Mesothelial cell of epicardium (in vitro differentiated cells): Measurements from ENCODE around the gene IKBIP. TPM values are rescaled to one million over a fixed set of nuclear protein-coding genes. Genes with fewer than 3 reads are reported as not detected.
"Not testable (repeated sequence)": the region's sequence is repeated elsewhere in the genome, so short reads cannot be mapped to it uniquely, and the experiment has no call there.

Experiments used
- DNase-seq, 2 experiments: peaks; one replicate each; pipeline ENCODE4 v3.0.0; 2021; ENCODE audit warnings: low spot score in 2 of 2; ENCODE audit not compliant: unreplicated experiment in 2 of 2
- H3K27ac Mint-ChIP-seq: 2 replicates; pipeline ENCODE4 v1.8.0; 2021; ENCODE audit warnings: mixed read lengths
- H3K27me3 Mint-ChIP-seq: 2 replicates; pipeline ENCODE4 v1.8.0; 2021; ENCODE audit warnings: low read depth, mixed read lengths
- H3K36me3 Mint-ChIP-seq: 2 replicates; pipeline ENCODE4 v1.8.0; 2021; ENCODE audit warnings: mixed read lengths
- H3K4me1 Mint-ChIP-seq: 2 replicates; pipeline ENCODE4 v1.8.0; 2021; ENCODE audit warnings: mixed read lengths
- H3K4me3 Mint-ChIP-seq: 2 replicates; pipeline ENCODE4 v1.8.0; 2021; ENCODE audit warnings: mild to moderate bottlenecking, moderate library complexity, mixed read lengths
- H3K9me3 Mint-ChIP-seq: 2 replicates; pipeline ENCODE4 v1.8.0; 2021; ENCODE audit warnings: mixed read lengths
- total RNA-seq: library from RNA; stranded (reverse); gene quantifications from 3 replicates; pipeline ENCODE4 v1.2.1, GENCODE V29; 2021
- TF ChIP-seq, protein P1 (sequence below): fragments of 200-600 bp; sonication (generic); IDR thresholded peaks from one replicate; pipeline ENCODE4 v1.5.0; 2021; ENCODE audit warnings: antibody characterized with exemption; ENCODE audit not compliant: unreplicated experiment

IKBIP gene
- total RNA-seq, 1 donor from 2014 or later = 21.0 TPM

DNA sequence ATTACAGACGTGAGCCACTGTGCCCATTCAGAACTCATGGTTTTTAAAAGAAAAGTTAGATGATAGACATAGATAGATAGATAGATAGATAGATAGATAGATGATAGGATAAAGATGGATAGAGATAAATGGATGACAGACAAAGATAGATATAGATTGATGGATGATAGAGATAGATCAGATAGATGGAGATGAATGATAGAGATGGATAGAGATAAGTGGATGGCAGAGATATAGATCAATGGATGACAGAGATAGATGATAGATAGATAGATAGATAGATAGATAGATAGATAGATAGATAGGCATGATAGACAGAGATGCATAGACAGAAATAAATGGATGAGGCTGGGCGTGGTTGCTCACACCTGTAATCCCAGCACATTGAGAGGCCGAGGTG is 64.8 kb downstream of the IKBIP start:
- Mint-ChIP-seq H3K9me3 (peaks cover 4% of the 10 kb centered on the region), H3K4me1 (no peaks in the 10 kb centered on the region), H3K27ac (no peak overlapping the region), H3K4me3 (no peak overlapping the region), H3K27me3 (no peaks in the 10 kb centered on the region), H3K36me3 (no peaks in the 10 kb centered on the region)
- no peak for DNase-seq
- TF ChIP-seq, protein P1, sequence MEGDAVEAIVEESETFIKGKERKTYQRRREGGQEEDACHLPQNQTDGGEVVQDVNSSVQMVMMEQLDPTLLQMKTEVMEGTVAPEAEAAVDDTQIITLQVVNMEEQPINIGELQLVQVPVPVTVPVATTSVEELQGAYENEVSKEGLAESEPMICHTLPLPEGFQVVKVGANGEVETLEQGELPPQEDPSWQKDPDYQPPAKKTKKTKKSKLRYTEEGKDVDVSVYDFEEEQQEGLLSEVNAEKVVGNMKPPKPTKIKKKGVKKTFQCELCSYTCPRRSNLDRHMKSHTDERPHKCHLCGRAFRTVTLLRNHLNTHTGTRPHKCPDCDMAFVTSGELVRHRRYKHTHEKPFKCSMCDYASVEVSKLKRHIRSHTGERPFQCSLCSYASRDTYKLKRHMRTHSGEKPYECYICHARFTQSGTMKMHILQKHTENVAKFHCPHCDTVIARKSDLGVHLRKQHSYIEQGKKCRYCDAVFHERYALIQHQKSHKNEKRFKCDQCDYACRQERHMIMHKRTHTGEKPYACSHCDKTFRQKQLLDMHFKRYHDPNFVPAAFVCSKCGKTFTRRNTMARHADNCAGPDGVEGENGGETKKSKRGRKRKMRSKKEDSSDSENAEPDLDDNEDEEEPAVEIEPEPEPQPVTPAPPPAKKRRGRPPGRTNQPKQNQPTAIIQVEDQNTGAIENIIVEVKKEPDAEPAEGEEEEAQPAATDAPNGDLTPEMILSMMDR = no peak

DNA sequence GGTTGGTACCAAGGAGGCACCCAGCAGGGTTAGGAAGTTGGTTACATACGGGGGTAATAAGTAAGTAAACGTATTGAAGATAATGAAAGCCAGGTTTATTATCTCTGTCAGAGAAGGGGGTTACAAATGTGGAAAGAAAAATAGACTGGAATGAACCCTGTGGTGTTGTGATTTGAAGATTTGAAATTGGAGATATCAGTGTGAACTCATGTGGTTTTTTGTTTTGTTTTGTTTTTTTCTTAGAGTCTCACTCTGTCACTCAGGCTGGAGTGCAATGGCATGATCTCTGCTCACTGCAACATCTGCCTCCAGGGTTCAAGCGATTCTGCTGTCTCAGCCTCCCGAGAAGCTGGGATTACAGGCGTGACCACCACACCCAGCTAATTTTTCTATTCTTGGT is 65.2 kb downstream of the IKBIP start:
- H3K27me3 Mint-ChIP-seq = no peaks in the 10 kb centered on the region

DNA sequence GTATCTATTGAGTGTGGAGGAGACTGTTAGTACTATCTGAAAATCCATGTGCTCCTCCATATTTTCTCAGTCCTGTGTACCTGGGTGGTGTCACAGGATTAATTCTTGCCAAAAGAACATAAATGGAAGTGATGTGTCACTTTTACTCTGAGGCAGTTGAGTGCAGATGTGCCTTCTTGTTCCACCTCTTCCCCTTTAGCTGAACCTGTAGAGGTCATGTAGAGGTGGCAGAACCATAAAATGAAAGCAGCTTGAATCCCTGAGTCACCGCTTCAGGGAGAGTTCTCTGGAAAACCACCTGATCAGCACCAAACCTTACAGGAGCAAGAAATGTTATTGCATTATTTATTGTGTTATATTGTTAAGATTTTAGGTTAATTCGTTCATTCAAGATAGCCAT is 65.8 kb downstream of the IKBIP start:
- Mint-ChIP-seq H3K9me3 (peaks cover 4% of the 10 kb centered on the region), H3K27ac (no peak overlapping the region), H3K4me1 (no peaks in the 10 kb centered on the region), H3K4me3 (no peak overlapping the region), H3K36me3 (no peaks in the 10 kb centered on the region), H3K27me3 (no peaks in the 10 kb centered on the region)
- TF ChIP-seq, protein P1 = no peak
- DNase-seq = no peak

More for the DNA sequence above, 65.2 kb downstream of the IKBIP start:
- no peak for DNase-seq
- H3K27ac Mint-ChIP-seq = no peak overlapping the region
- no peaks in the 10 kb centered on the region for H3K36me3 Mint-ChIP-seq
- no peak overlapping the region for H3K4me3 Mint-ChIP-seq
- peaks cover 4% of the 10 kb centered on the region for H3K9me3 Mint-ChIP-seq
- TF ChIP-seq, protein P1 = no peak
- H3K4me1 Mint-ChIP-seq = no peaks in the 10 kb centered on the region

DNA sequence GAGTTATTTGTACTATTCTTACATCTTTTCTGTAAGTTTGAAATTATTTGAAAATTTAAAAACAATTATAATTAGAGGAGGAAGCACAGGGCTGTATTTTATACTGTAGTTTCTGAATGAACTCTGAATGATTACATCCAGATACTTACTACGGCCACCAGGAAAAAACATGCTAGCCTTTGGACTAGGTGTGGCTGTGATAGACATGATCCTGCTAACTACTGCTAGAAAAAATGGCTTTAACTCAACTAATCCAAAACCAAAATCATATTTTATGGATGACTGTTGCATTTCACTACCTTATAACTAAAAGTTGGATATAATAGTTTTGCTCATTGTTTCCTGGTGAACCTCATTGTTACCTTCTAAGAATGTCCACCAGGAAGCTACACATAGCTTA is 66.2 kb downstream of the IKBIP start:
- Mint-ChIP-seq H3K27ac (no peak overlapping the region), H3K4me1 (no peaks in the 10 kb centered on the region)
- TF ChIP-seq, protein P1 = no peak

DNA sequence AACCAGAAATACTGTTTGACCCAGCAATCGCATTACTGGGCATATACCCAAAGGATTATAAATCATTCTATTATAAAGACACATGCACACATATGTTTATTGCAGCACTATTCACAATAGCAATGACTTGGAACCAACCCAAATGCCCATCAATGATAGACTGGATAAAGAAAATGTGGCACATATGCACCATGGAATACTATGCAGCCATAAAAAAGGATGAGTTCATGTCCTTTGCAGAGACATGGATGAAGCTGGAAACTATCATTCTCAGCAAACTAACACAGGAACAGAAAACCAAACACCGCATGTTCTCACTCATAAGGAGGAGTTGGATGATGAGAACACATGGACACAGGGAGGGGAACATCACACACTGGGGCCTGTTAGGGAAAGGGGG is 67.8 kb downstream of the IKBIP start:
- not testable (repeated sequence) for DNase-seq, H3K27ac Mint-ChIP-seq, H3K4me3 Mint-ChIP-seq, H3K4me1 Mint-ChIP-seq, H3K9me3 Mint-ChIP-seq, H3K36me3 Mint-ChIP-seq, H3K27me3 Mint-ChIP-seq

More for the DNA sequence above, 66.2 kb downstream of the IKBIP start:
- no peak for DNase-seq
- Mint-ChIP-seq H3K4me3 (no peak overlapping the region), H3K9me3 (peaks cover 4% of the 10 kb centered on the region), H3K36me3 (no peaks in the 10 kb centered on the region), H3K27me3 (no peaks in the 10 kb centered on the region)

DNA sequence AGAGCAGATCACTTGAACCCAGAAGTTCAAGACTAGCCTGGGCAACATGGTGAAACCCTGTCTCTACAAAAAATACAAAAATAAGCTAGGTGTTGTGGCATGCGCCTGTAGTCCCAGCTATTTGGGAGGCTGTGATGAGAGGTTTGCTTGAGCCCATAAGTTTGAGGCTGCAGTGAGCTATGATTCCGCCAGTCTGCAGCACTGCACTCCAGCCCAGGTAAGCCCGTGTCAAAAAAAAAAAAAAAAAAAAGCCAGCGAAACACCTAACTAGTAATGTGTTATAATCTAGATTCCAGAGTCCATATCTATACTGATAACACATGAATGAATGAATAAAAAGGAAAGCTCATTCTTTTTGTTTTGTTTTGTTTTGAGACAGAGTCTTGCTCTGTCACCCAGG is 69.6 kb downstream of the IKBIP start:
- Mint-ChIP-seq H3K27me3 (no peaks in the 10 kb centered on the region), H3K9me3 (peaks cover 4% of the 10 kb centered on the region), H3K27ac (no peak overlapping the region), H3K36me3 (no peaks in the 10 kb centered on the region), H3K4me1 (no peaks in the 10 kb centered on the region), H3K4me3 (no peak overlapping the region)
- DNase-seq = no peak
- TF ChIP-seq, protein P1 = no peak

Other genes starting within 250 kb of the IKBIP start
- gene TMPO, start 129.2 kb downstream of the IKBIP start, total RNA-seq = 122 to 144 TPM (median 135 TPM) in 3 replicates
- 511 to 541 TPM (median 522 TPM) in 3 replicates for gene SLC25A3, start 51.1 kb downstream of the IKBIP start, total RNA-seq
- 25.9 to 29.9 TPM (median 29.2 TPM) in 3 replicates for gene APAF1, start 502 bp upstream of the IKBIP start, total RNA-seq